Measurements from ENCODE around the gene DLGAP3.

DNA sequence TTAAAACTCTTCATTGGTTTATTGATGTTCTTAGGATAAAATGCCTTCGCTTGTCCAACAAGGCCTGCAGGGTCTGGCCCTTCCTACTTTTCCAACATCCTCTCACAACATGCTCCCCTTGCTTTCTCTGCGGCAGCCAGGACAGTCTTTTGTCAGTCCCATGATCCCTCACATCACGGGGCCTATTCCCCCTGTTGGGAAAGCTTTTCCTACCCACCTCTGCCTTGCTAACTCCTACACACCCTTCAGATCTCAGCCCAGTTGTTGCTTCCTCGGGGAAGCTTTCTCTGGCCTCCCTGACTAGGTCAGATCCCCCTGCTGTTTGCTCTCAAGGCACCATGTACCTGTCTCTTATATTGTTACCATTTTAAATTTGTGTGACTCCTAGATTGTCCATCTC lies 19.0 kb downstream of the DLGAP3 start:
- TF ChIP-seq, protein P1, sequence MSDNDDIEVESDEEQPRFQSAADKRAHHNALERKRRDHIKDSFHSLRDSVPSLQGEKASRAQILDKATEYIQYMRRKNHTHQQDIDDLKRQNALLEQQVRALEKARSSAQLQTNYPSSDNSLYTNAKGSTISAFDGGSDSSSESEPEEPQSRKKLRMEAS (IDR thresholded peaks at IDR 0.05) = no peak
- TF ChIP-seq JUND (IDR thresholded peaks at IDR 0.05) (no peak), POLR2AphosphoS5 (IDR thresholded peaks at IDR 0.05; ENCODE audit: low read depth, low read length) (no peak)

All from HCT116 (cell line).